Effector CD4-positive, alpha-beta T cell (primary cell): Measurements from ENCODE around the gene MATN4.

Source experiments
- DNase-seq: peaks from one replicate; pipeline ENCODE4 v3.0.0-alpha.2; 2020

The MATN4 gene

GRCh38 chr20:45313065-45313695, 5.1 kb upstream of the MATN4 start:
- no peak for DNase-seq

GRCh38 chr20:45312241-45312640, 4.1 kb upstream of the MATN4 start:
- no peak for DNase-seq

- peak; percentile 36 for DNase-seq
Observed at GRCh38 chr20:45311589-45312211, 3.6 kb upstream of the MATN4 start.

GRCh38 chr20:45309075-45309474, 976 bp upstream of the MATN4 start:
- no peak for DNase-seq

- DNase-seq: no peak
Observed at GRCh38 chr20:45307076-45307640, 941 bp downstream of the MATN4 start.

GRCh38 chr20:45306431-45306982, 1.6 kb downstream of the MATN4 start, which contains the start of gene RBPJL:
TSS of gene RBPJL (plus strand) at chr20:45306840. CDS start at chr20:45306923, 83 bp downstream.
- peak; percentile 38 for DNase-seq

- DNase-seq: no peak
Observed at GRCh38 chr20:45305262-45305661, 2.8 kb downstream of the MATN4 start.

- DNase-seq: no peak
Observed at GRCh38 chr20:45304464-45304999, 3.6 kb downstream of the MATN4 start.

- DNase-seq: no peak
Observed at GRCh38 chr20:45303586-45304463, 4.3 kb downstream of the MATN4 start.

GRCh38 chr20:45301824-45302271, 6.3 kb downstream of the MATN4 start:
- no peak for DNase-seq

GRCh38 chr20:45300961-45301360, 7.1 kb downstream of the MATN4 start:
- DNase-seq: no peak

- no peak for DNase-seq
Observed at GRCh38 chr20:45299786-45300185, 8.3 kb downstream of the MATN4 start.

GRCh38 chr20:45297786-45298497, 10.2 kb downstream of the MATN4 start:
- no peak for DNase-seq

- DNase-seq: no peak
Observed at GRCh38 chr20:45294659-45295058, 13.4 kb downstream of the MATN4 start.

GRCh38 chr20:45294003-45294368, 14.1 kb downstream of the MATN4 start:
- DNase-seq: no peak

- peak; percentile 71 for DNase-seq
Observed at GRCh38 chr20:45293041-45294002, 14.8 kb downstream of the MATN4 start.

GRCh38 chr20:45292343-45292742, 15.8 kb downstream of the MATN4 start:
- DNase-seq: no peak

- no peak for DNase-seq
Observed at GRCh38 chr20:45291526-45291925, 16.6 kb downstream of the MATN4 start.

- peak; percentile 32 for DNase-seq
Observed at GRCh38 chr20:45290677-45291355, 17.3 kb downstream of the MATN4 start.
